ENCODE data around the gene CEACAM4.
A peak's percentile ranks its signal among the peaks of the same experiment; 100 is the strongest.

The CEACAM4 gene

DNA sequence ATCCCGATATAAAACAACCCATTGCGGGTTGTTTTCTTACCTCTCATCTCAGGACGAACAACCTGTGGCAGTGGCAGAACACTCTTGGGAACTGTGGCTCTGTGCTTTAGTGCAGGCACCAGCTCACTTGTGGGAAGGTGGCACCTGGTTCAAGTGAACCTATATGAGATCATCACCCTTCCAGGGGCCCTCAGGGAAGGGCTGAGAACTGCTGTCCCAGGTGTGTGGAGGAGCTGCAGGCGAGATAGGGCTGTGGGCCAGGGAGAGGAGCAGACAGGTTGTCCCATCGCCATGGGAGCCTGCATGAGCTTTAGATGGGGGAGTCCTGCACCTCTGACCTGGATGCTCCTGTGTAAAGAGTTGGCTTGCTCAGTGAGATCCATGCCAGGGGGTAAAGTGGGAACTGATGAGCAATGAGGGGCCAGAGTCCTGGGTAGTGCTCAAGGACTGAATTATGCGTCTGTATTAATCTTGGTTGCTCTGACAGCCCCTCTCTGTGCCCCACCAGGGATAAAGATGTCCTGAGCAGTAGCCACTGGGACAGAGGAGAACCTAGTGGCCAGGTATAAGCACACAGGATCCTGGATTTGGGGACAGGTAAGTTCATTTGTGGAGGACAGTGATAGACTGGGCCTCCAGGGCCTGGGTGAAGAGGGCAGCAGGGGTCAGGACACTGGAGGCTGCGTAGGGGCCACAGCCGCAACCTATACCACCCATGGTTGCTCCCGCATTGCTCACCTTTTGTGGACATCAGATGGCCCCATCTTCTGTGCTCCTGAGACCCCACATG, 8.7 kb downstream of the CEACAM4 start:
- no peak for DNase-seq (ENCODE audit: low spot score)

DNA sequence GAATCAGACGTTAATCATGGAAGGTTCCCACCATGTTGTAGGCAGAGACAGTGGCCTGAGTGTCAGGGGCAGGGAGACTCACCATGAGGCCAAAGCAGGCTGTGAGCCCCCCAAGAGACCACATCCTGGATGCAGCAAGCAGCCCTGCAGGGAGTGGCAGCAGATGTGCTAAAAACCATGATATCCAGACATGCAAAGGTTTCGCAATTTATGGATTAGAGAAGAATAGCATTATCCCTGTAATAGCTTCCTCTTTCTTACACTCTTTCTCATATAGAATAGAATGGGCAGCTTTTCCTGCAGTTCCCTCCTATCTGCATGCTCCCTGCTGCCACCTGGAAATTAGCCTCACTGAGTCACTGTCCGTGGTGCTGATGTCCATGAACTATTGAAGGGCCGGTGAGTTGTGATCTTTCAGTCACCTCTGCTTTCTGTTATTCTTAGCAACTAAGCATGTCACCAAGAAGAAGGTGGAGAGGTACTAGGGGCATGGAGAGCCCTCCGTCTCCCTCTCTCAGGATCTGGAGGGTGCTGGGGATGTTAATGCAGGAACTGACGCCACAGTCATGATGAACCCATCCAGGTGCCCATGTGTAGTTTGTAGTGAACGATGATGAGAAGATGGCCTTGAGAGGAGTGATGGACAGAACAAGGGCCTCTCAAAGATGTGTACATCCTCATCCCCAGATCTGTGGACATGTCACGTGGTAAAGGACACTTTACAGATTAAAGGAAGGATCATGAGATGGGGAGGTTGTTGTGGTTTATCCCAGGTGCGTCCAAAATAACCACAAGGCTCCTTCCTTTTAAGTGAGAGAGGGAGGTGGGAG, 9.9 kb downstream of the CEACAM4 start:
- DNase-seq (ENCODE audit: low spot score), result peak; percentile 29

DNA sequence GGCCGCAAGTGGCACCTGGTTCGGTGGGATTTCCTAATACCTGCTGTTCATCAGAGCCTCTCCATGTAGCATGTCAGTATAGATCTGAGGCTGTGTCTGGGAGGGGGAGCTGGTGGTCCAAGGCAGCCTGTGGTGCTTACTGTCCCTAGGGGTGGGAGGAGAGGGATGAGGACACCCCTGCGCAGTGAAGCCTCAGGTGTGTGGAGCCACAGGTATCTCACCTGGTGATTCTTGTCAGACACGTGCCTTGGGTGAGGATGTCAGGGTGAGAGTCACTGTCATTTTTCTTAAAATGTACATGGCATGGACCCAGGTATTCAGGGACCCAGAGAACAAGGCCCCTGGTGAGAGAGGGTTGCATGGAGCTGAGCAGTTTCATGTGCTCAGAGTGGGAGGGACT, 11.7 kb downstream of the CEACAM4 start:
- no peak for DNase-seq (ENCODE audit: low spot score)

DNA sequence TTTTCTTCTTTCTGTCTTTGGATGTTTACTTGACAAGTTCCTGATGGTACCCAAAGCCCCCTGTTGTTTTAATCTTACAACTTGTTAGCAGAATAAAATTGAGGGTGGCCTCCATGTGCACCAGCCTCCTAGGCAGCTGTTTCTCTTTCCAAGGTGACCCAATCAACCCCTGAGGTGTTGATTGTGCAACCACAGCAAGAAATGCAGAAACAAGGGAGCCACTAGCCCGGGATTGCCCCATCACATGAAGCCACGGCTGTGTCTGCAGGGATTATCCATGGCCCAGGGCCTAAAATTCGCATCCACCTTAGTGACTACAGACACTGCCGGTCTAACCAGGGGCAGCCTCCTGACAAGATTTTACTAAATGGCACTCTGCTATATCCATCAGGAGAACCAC, 14.4 kb downstream of the CEACAM4 start:
- no peak for DNase-seq (ENCODE audit: low spot score)

DNA sequence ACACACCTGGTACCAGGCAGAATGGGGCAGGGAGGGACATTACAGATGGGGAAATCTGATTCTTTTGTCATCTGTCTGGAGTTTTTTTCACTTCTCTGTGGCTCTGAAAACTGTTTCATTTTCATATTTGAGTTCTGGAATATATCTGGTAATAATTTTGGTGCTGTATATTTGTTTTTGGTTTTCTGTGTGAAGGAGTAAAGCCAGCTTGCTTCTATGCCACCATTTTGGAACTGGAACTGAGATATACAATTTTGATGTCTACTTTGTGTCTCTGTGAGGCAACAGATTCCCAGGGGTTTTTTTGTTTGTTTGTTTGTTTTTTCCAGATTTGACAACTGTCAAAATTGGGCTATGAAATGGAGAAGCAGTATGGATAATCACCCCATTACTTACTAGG, 16.1 kb downstream of the CEACAM4 start:
- no peak for DNase-seq (ENCODE audit: low spot score)

DNA sequence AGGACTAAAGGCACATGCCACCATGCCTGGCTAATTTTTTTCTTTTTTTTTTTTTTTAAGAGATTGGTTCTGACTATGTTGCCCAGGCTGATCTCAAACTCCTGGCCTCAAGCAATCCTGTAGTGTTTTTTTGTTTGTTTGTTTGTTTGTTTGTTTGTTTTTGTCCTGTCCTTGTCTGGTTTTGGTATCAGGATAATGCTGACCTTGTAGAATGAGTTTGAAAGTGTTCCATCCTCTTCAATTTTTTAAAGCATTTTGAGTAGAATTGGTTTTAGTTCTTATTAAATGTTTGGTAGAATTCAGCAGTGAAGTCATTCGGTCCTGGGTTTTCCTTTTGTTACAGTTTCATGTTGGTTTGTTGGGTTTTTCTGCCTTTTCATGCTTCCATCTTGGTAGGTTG, 19.2 kb downstream of the CEACAM4 start:
- DNase-seq (ENCODE audit: low spot score), result no peak

DNA sequence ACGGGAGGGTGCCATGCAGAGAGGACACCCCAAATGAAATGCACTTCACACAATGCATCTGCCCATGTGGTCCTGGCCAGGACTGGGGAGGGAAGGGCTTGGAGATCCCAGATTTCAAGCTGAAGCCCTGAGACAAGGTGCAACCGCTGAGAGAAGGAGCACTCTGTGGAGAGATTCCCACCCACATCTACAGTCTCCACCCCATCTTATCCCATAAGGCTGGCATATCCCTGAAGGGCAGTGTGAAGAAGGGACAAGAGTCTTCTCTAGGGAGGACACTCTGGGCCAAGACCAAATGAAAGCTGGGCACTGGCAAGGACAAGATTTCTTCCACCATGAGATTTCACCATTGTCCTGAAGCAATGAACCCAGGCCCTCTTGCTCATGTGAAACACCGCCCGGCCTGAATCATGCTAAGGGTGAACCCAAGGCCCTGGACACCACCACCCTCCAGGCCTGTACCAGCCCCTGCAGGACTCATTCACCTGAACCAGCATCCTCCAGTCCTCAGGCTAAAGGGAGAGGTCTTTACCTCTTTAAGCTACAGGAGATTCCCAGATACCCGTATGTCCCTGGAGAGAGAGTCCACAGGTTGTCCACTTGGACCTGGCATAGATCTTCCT, 20.5 kb downstream of the CEACAM4 start:
- DNase-seq (ENCODE audit: low spot score), result no peak

DNA sequence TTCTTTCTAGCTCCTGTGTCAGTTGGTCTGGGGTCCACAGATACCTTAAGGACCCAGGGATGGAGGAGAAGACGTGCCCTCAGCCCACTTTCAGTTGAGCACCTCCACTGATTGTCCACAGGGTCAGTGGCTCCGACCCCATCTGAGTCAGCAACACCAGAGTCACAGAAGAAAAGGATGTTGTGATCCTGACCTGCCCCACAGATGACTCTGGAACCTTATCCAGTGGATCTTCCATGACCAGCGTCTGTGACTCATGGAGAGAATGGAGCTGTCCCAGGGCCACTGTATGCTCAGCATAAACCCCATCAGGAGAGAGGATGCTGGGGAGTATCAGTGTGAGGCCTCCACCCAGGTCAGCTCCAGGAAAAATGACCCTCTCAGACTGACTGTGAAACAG, 22.0 kb downstream of the CEACAM4 start:
- DNase-seq (ENCODE audit: low spot score), result no peak

DNA sequence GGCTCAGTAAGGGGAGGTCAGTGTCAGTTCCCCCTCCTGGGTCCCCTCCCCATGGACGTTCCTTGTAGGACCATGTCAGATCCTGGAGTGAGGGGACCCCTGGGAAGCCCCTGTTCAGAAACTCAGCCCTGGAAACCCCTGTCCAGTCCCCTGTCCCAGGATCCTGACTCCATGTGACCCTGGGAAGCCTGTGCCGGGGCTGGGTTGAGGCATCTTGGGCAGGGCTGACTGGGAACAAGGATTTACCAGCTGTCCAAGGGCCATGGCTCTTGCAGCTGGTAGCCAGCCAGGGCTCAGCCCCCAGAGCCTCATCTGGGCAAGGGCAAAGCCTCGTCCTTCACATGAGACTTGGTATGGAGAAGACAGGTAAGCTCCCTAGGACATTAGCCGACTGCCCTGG, 25.1 kb downstream of the CEACAM4 start:
- no peak for DNase-seq (ENCODE audit: low spot score)

DNA sequence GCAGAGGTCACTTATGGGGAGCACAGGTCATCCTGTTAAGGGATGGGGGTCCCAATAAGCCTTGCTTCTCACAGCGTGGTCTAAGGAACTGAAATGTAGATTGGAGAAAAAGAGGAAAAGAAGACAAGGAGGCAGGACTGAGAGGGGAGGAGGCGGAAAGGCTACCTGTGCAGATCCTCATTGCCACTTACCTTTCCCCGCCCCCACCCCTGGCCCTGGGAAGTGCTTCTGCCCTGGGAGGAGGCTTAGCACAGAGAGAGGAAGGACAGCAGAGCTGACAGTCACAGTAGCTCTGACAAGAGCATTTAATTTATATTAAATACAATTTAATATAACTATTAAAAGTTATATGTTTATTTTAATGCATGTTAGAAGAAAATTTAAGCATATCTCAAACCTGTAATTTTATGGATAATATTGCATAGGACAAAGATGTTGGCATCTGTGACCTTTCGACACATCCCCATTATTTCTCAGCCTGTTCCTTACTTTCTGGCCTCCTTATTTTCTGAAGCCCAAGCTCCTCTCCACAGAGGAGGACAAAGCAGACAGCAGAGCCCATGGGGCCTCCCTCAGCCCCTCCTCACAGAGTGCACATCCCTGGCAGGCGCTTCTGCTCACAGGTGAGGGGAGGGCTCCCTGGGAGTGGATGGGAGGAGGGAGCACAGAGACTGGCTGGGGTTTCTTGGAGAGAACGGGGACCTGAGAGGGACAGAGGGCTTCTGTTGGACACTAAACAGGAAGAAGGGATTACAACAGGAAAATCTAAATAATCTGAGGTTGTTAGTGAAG, 27.5 kb downstream of the CEACAM4 start:
- no peak for DNase-seq (ENCODE audit: low spot score)

DNA sequence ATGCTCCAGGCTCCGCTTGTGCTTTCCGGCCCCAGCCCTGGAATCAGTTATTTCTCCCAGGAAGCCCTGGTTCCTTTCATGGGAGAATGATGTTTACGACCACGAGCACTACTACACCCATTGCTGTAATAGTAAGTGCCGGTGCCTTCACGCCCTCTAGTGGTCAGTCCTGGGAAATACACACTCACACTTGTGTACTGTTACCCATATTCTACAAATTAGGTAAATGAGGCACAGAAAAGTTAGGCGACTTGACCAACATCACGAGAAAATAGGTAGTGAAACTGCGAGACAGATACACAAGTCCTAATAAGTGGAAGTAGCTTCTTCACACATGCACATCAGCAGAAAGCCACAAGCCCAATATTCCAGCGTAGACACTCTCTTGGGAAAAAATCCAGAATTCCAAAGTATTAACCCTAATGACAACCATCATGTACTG, 29.3 kb downstream of the CEACAM4 start:
- DNase-seq (ENCODE audit: low spot score), result peak; percentile 73

DNA sequence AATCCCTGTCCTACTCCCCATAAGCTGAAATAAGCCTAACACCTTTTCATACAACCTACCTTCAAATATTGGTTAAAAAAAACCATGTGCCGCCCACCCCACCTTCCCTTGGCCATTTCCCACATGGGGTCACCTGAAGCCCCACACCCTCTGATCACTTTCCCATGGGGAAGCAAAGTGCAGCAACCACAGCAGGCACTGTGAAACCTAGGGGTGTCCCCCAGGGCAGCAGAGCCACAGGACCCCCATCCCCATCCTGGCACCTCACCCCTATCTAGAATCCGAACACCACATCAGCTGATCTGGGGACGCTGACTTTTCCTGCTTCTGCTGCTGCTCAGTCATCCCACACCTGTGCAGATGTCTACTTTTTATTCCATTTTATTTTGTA, 31.0 kb downstream of the CEACAM4 start:
- no peak for DNase-seq (ENCODE audit: low spot score)

DNA sequence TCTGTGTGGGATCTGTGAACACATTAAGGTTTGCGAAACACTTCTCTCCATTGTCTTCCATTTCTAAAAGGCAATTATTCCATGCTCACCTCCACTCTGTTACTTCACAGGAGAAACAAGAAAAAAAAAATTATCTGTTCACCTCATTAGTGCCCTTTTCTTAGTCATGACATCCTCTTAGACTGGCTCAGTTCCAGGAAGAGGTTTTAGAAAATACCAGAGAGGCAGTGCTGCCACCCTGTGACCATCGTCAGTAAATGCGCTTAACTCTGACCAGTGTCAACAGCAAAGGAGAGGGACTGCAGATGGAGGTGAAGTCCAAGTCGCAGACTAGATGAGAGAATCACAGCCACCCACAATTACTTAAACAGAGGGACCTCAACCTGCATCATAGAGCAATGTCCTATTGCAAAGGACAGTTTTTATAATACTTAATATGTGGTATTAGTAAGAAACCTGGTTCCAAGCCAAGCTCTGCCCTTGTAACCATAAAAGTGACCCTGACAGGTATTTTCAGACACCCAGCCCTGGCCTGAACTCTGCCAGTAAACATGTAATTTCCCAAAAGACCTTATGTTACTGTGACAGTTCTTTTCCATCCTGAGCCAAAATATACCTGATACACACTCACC, 31.5 kb downstream of the CEACAM4 start:
- DNase-seq (ENCODE audit: low spot score), result peak; percentile 57

DNA sequence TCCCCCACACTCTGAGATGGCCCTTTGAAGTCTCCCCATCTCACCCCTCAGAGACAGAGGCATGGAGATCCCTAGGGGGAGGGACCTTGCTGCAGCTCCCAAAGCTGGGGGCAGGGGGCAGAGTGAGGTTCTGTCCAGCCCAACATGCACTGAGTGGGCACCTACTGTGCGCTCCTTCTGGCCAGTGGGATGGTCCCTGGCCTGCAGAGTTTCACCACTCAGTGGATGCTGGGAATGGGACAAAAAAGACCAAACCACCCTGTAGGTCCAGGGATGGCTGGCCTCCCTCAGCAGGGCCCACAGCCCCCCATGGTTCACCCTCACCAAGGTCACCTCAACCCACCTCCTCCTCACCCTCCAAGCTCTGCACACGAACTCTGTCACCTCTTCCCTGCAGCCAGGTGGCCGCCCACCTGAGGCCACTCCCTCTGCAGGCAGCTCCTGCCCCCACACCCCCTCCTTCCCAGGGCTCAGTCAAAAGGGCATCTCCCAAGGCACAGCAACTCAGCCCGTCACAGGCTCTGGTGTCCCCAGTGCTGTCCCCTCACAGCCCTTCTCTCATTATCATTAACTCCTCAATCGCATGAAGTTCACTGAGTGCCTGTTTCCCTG, 34.8 kb downstream of the CEACAM4 start:
- no peak for DNase-seq (ENCODE audit: low spot score)

DNA sequence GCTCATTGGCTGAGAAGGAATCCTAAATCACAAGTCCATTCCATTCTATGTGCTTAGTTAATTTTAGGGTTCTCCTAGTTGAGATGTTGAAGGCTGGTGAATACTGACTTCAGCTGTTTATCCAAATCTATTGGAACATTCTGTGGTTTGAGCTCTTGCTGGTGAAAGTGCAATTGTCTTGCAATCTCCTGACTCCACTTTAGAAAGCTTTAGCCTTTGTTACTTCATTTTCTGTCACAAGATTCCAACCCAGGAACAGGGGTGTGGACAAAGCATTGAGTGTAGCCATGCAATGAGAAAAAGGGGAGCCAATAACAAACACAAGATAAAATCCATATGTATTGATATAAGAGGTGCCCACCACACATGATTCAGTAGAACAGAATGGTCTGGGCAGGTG, 35.9 kb downstream of the CEACAM4 start:
- DNase-seq (ENCODE audit: low spot score), result no peak

DNA sequence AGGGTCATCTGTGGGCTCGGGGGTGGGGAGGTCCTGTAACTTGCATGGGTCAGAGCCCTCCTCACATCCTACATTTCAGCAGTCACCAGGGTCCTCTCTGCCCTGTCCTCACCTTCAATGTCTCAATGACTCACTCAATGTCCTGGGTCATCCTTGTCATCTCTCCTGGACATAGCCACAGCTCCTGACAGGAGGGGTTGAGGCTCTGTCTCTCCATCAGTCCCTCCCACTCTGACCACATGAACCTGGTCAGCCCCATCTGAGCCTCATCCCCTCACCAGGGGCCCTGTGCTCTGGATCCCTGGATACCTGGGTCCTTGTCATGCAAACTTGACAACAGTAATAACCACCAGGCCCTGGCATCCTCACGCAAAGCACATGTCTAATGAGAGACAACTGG, 37.5 kb downstream of the CEACAM4 start:
- DNase-seq (ENCODE audit: low spot score), result no peak

DNA sequence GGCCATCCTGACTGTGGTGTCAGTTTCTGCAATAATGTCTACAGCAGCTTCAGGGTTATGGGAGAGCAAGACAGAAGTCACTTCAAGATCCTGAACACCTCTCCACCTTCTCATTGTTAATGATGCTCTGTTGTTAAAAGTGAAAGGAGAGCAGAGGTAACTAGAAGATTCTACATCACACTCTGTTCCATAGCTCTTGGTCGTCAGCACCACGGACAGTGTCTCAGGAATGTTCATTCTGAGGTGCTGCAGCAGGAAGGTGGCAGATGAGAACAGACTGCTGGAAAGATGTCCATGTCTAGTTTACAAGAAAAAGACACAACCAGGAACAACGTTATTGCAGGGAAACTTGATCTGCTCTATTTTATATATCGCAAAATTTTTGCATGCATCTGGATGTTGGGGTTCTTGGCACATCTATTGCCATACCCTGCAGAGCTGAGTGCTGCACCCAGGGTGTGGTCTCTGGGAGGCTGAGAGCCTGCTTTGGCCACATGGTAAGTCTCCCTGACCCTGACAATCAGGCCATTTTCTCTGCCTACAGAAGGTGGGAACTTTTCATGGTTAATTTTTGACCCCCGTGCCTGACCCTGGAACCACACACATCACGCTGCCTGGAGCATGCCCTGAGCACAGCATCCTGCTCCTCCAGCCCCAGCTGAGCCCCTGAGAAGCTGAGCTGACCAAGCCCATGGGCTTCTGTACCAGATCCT, 38.2 kb downstream of the CEACAM4 start:
- DNase-seq (ENCODE audit: low spot score), result no peak

DNA sequence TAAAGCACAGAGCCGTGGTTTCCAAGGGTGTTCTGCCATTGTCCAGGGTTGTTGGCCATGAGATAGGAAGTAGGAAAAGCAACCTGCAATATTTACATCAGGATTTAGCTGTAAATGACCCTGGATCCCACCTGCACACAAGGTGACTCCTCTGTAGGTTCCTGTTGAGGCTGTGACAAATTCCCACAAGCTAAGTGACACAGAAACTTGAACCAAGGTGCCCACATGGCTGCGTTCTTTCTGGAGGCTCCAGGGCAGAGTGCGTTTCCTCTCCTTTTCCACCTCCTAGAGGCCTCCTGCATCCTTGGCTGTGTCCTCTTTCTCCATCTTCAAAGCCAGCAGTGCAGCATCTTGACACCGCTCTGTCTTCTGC, 39.0 kb downstream of the CEACAM4 start:
- no peak for DNase-seq (ENCODE audit: low spot score)

DNA sequence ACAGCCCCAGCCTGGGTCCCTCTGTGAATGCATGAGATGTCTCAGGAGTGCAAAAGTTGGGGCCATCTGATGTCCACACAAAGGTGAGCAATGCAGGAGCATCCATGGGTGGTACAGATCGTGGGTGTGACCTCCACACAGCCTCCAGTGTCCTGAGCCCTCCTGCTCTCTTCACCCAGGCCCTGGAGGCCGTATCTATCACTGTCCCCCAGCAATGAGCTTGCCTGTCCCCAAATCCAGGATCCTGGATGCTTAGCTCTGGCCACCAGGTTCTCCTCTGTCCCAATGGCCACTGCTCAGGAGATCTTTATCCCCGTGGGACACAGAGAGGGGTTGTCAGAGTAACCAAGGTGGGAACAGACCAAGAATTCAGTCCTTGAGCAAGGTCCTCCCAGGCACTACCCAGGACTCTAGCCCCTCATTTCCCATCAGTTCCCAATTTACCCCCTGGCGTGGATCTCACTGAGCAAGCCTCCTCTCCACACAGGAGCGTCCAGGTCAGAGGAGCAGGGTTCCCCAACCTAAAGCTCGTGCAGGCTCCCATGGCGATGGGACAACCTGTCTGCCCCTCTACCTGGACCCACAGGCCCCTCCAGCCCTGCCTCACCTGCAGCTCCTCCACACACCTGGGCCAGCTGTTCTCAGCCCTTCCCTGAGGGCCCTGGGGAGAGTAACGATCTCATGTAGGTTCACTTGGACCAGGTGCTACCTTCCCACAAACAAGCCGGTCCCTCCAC, 39.6 kb downstream of the CEACAM4 start:
- DNase-seq (ENCODE audit: low spot score), result no peak

DNA sequence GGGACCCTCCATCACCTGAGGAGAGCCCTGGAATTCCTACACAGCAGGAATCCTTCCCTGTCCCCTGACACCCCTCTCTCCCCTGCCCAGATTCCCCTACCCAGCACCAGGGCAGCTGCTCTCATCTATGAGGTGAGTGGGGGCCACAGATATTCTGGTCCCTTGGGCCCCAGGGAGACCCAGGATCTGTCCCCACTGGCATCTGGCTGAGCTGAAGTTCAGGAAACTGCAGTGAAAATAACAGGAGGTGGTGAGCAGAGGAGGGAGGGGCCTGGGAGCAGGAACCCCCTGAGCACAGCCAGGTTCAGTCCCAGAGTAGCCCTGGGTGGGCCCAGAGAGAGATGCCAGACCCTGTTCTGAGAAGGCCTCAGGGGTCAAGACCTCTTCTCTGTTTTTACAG, 40.8 kb downstream of the CEACAM4 start:
- DNase-seq (ENCODE audit: low spot score), result no peak
